ENCODE results near the gene PTK6.
"Not testable (repeated sequence)": the region's sequence is repeated elsewhere in the genome, so short reads cannot be mapped to it uniquely, and the experiment has no call there.

PTK6 gene

DNA sequence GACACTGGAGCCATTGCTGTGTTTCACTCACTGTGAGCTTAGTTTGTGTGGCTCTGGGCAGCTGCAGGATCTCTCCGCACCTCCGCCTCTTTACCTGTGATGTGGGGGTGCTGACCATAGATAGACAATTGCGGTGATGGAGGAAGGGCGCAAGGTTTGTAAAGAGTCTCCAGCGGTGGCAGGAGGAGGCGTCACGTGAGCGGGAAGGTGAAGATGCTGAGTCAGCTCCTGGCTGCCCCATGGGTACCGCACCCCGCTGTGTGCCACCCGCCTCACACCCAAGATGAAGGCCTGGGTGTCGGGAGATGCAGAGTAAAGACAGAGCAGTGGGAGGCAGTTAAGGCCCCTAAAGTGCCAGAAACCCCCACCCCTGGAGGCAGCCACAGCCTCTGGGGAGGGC, 55.7 kb downstream of the PTK6 start:
- Histone ChIP-seq H3K9me3 (ENCODE audit: control insufficient read depth, insufficient read depth, low read depth, low read length) (no peaks in the 10 kb centered on the region), H3K4me3 (ENCODE audit: low read depth, low read length) (no peak overlapping the region), H3K36me3 (ENCODE audit: control insufficient read depth in 2 of 2, insufficient read depth in 1 of 2, low read length in 2 of 2) (no peaks in the 10 kb centered on the region), H3K27ac (ENCODE audit: extremely low read depth, low read depth, low read length) (no peak overlapping the region), H3K4me1 (ENCODE audit: control insufficient read depth, insufficient read depth, low read length) (peaks cover 6% of the 10 kb centered on the region)
- TF ChIP-seq ZBTB10 (tag by site-specific recombination; IDR thresholded peaks at IDR 0.05) (peak; percentile 39; the same call in 1 of the 2 replicates), ZNF785 (tag by site-specific recombination; IDR thresholded peaks at IDR 0.05) (no peak), ZNF664 (tag by site-specific recombination; IDR thresholded peaks at IDR 0.05) (no peak), ZNF114 (tag by site-specific recombination; IDR thresholded peaks at IDR 0.05) (no peak), ZNF223 (tag by site-specific recombination; IDR thresholded peaks at IDR 0.05) (no peak), ZFP3 (tag by site-specific recombination; IDR thresholded peaks at IDR 0.05; ENCODE audit: low read depth) (no peak), ZNF221 (tag by site-specific recombination; IDR thresholded peaks at IDR 0.05; ENCODE audit: borderline replicate concordance) (no peak), GLIS2 (tag by site-specific recombination; IDR thresholded peaks at IDR 0.05) (no peak), ZNF302 (tag by site-specific recombination; IDR thresholded peaks at IDR 0.05; ENCODE audit: low read depth) (no peak), ZNF596 (tag by site-specific recombination; IDR thresholded peaks at IDR 0.05) (no peak), ZIC2 (tag by site-specific recombination; IDR thresholded peaks at IDR 0.05) (0 out of 2 replicates have a peak, but pooled peaks have one; percentile 25), ZSCAN23 (tag by site-specific recombination; IDR thresholded peaks at IDR 0.05) (no peak)
- TF ChIP-seq, protein P1, sequence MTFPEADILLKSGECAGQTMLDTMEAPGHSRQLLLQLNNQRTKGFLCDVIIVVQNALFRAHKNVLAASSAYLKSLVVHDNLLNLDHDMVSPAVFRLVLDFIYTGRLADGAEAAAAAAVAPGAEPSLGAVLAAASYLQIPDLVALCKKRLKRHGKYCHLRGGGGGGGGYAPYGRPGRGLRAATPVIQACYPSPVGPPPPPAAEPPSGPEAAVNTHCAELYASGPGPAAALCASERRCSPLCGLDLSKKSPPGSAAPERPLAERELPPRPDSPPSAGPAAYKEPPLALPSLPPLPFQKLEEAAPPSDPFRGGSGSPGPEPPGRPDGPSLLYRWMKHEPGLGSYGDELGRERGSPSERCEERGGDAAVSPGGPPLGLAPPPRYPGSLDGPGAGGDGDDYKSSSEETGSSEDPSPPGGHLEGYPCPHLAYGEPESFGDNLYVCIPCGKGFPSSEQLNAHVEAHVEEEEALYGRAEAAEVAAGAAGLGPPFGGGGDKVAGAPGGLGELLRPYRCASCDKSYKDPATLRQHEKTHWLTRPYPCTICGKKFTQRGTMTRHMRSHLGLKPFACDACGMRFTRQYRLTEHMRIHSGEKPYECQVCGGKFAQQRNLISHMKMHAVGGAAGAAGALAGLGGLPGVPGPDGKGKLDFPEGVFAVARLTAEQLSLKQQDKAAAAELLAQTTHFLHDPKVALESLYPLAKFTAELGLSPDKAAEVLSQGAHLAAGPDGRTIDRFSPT (tag by site-specific recombination; IDR thresholded peaks at IDR 0.05), result peak; percentile 67
- TF ChIP-seq, protein P2, sequence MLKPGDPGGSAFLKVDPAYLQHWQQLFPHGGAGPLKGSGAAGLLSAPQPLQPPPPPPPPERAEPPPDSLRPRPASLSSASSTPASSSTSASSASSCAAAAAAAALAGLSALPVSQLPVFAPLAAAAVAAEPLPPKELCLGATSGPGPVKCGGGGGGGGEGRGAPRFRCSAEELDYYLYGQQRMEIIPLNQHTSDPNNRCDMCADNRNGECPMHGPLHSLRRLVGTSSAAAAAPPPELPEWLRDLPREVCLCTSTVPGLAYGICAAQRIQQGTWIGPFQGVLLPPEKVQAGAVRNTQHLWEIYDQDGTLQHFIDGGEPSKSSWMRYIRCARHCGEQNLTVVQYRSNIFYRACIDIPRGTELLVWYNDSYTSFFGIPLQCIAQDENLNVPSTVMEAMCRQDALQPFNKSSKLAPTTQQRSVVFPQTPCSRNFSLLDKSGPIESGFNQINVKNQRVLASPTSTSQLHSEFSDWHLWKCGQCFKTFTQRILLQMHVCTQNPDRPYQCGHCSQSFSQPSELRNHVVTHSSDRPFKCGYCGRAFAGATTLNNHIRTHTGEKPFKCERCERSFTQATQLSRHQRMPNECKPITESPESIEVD (tag by site-specific recombination; IDR thresholded peaks at IDR 0.05), result no peak
- TF ChIP-seq, protein P3, sequence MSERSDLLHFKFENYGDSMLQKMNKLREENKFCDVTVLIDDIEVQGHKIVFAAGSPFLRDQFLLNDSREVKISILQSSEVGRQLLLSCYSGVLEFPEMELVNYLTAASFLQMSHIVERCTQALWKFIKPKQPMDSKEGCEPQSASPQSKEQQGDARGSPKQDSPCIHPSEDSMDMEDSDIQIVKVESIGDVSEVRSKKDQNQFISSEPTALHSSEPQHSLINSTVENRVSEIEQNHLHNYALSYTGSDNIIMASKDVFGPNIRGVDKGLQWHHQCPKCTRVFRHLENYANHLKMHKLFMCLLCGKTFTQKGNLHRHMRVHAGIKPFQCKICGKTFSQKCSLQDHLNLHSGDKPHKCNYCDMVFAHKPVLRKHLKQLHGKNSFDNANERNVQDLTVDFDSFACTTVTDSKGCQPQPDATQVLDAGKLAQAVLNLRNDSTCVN (tag by site-specific recombination; optimal IDR thresholded peaks at IDR 0.05), result no peak
- TF ChIP-seq, protein P4, sequence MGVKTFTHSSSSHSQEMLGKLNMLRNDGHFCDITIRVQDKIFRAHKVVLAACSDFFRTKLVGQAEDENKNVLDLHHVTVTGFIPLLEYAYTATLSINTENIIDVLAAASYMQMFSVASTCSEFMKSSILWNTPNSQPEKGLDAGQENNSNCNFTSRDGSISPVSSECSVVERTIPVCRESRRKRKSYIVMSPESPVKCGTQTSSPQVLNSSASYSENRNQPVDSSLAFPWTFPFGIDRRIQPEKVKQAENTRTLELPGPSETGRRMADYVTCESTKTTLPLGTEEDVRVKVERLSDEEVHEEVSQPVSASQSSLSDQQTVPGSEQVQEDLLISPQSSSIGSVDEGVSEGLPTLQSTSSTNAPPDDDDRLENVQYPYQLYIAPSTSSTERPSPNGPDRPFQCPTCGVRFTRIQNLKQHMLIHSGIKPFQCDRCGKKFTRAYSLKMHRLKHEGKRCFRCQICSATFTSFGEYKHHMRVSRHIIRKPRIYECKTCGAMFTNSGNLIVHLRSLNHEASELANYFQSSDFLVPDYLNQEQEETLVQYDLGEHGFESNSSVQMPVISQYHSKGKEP (tag by site-specific recombination; IDR thresholded peaks at IDR 0.05), result no peak
- ChIA-PET POLR2A (no interaction called here), CTCF (interaction anchor here (0.7 to 1.6 kb wide), 2 partner anchors 172 to 557 kb away, joined by 3 read pairs; no protein-coding TSS in a partner anchor)

- CTCF ChIA-PET, result interaction anchor here (1.2 kb wide), 1 partner anchor 38 kb away, joined by 4 read pairs; no protein-coding TSS in a partner anchor
- H3K4me3 ChIP-seq (ENCODE audit: low read depth, low read length); H3K36me3 ChIP-seq (ENCODE audit: control insufficient read depth in 2 of 2, insufficient read depth in 1 of 2, low read length in 2 of 2); H3K9me3 ChIP-seq (ENCODE audit: control insufficient read depth, insufficient read depth, low read depth, low read length); H3K4me1 ChIP-seq (ENCODE audit: control insufficient read depth, insufficient read depth, low read length); POLR2A ChIA-PET; H3K27ac ChIP-seq (ENCODE audit: extremely low read depth, low read depth, low read length): not testable (repeated sequence)
These were observed 57.3 kb downstream of the PTK6 start for GRCh38 chr20:63479695-63480419.

All from HEK293 (cell line).